ENCODE results near the gene SLC30A4.

DNA sequence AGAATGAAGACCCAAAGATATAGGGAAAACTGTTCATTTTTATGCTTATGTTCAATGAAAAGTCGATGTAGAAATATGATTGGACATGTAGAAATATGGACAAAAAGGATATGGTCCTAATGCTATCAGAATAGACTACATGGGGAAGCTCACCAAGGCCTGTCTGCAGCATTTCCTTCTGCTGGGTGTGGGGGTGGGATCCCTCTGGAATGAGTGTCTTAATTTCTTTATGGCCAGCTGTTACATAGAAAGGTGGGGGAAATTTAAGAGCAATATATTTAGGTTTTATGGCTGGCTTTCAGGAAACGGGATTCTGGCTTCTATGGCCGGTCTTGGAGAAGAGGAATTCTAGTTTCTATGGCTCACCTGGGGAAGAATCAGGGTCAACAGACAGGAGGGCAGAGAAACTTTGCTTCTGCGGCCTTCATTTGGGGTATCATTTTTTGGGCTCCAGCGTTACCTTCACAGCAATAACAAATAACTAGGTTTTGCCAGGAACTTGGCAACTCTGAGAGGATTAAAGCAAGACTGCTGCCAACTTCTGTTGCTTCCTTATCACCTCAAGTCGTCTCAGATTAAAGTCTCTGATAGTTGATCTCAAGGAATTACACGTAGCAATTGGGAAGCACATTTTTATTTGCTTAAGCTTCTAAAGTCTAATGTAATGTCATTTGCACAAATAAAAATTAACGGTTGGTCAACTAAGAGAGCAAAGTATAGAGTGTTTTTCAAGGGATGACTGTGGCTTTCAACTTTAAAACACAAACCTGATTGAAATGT, 87.2 kb downstream of the SLC30A4 start:
- TF ChIP-seq, protein P1, sequence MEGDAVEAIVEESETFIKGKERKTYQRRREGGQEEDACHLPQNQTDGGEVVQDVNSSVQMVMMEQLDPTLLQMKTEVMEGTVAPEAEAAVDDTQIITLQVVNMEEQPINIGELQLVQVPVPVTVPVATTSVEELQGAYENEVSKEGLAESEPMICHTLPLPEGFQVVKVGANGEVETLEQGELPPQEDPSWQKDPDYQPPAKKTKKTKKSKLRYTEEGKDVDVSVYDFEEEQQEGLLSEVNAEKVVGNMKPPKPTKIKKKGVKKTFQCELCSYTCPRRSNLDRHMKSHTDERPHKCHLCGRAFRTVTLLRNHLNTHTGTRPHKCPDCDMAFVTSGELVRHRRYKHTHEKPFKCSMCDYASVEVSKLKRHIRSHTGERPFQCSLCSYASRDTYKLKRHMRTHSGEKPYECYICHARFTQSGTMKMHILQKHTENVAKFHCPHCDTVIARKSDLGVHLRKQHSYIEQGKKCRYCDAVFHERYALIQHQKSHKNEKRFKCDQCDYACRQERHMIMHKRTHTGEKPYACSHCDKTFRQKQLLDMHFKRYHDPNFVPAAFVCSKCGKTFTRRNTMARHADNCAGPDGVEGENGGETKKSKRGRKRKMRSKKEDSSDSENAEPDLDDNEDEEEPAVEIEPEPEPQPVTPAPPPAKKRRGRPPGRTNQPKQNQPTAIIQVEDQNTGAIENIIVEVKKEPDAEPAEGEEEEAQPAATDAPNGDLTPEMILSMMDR (IDR thresholded peaks at IDR 0.05), result no peak
- no peak for TF ChIP-seq NRF1 (IDR thresholded peaks at IDR 0.05; ENCODE audit: low read depth, low read length)
- TF ChIP-seq, protein P2, sequence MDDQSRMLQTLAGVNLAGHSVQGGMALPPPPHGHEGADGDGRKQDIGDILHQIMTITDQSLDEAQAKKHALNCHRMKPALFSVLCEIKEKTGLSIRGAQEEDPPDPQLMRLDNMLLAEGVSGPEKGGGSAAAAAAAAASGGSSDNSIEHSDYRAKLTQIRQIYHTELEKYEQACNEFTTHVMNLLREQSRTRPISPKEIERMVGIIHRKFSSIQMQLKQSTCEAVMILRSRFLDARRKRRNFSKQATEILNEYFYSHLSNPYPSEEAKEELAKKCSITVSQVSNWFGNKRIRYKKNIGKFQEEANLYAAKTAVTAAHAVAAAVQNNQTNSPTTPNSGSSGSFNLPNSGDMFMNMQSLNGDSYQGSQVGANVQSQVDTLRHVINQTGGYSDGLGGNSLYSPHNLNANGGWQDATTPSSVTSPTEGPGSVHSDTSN (IDR thresholded peaks at IDR 0.05), result no peak
- no peak for TF ChIP-seq EZH2phosphoT487 (IDR thresholded peaks at IDR 0.05; ENCODE audit: borderline replicate concordance, low read depth)
